Measurements from ENCODE around the gene INSL3. TPM values are rescaled to one million over a fixed set of nuclear protein-coding genes. Genes with fewer than 3 reads are reported as not detected.

INSL3 gene
- total and polyA plus RNA-seq, 4 donors = 0.22 TPM; not detected in 3

- Histone ChIP-seq H3K4me3 (ENCODE audit: low read depth in 1 of 3, low read length in 3 of 3) (no peak overlapping the region), H3K27me3 (ENCODE audit: control insufficient read depth in 4 of 4, insufficient read depth in 4 of 4, low read length in 3 of 4) (no peaks in the 10 kb centered on the region), H3K9me3 (ENCODE audit: control insufficient read depth in 4 of 4, low read length in 3 of 4) (no peaks in the 10 kb centered on the region), H3K36me3 (ENCODE audit: control insufficient read depth in 4 of 4, insufficient read depth in 3 of 4, low read depth in 1 of 4, low read length in 3 of 4) (peaks cover 17 to 31% (median 25%) of the 10 kb centered on the region in 4 donors), H3K27ac (ENCODE audit: low read depth in 1 of 2, low read length in 2 of 2) (no peak overlapping the region), H3K9ac (ENCODE audit: low read depth in 1 of 2, low read length in 2 of 2) (no peak overlapping the region), H3K4me1 (ENCODE audit: control insufficient read depth in 4 of 4, insufficient read depth in 4 of 4, low read length in 3 of 4) (peaks cover 3 to 18% (median 13%) of the 10 kb centered on the region in 4 donors)
- TF ChIP-seq FOXA2 (IDR thresholded peaks at IDR 0.05) = no peak
- DNase-seq (ENCODE audit: low spot score) = no peak
- 89% methylated on average over 31 of the region's 31 CpGs for WGBS
Measured at GRCh38 chr19:17862711-17863519, 41.6 kb upstream of the INSL3 start.

- H3K9me3 ChIP-seq (ENCODE audit: control insufficient read depth in 4 of 4, low read length in 3 of 4) = no peaks in the 10 kb centered on the region
- no peak for DNase-seq (ENCODE audit: low spot score)
- WGBS = 87% methylated on average over 23 of the region's 23 CpGs
- no peak overlapping the region for H3K27ac ChIP-seq (ENCODE audit: low read depth in 1 of 2, low read length in 2 of 2)
- H3K9ac ChIP-seq (ENCODE audit: low read depth in 1 of 2, low read length in 2 of 2) = no peak overlapping the region
- H3K4me3 ChIP-seq (ENCODE audit: low read depth in 1 of 3, low read length in 3 of 3) = no peak overlapping the region
- peaks cover 3 to 18% (median 13%) of the 10 kb centered on the region in 4 donors for H3K4me1 ChIP-seq (ENCODE audit: control insufficient read depth in 4 of 4, insufficient read depth in 4 of 4, low read length in 3 of 4)
- H3K36me3 ChIP-seq (ENCODE audit: control insufficient read depth in 4 of 4, insufficient read depth in 3 of 4, low read depth in 1 of 4, low read length in 3 of 4) = peaks cover 17 to 31% (median 25%) of the 10 kb centered on the region in 4 donors
- no peaks in the 10 kb centered on the region for H3K27me3 ChIP-seq (ENCODE audit: control insufficient read depth in 4 of 4, insufficient read depth in 4 of 4, low read length in 3 of 4)
- TF ChIP-seq REST (IDR thresholded peaks at IDR 0.05) (no peak), GABPA (IDR thresholded peaks at IDR 0.05 in 1 of 2, conservative IDR thresholded peaks at IDR 0.05 in 1 of 2) (no peak), MAX (IDR thresholded peaks at IDR 0.05) (no peak), SP1 (IDR thresholded peaks at IDR 0.05) (no peak), CTCF (IDR thresholded peaks at IDR 0.05; ENCODE audit: low read depth, low read length, missing input control) (no peak), NR2F2 (IDR thresholded peaks at IDR 0.05) (no peak), FOXA1 (IDR thresholded peaks at IDR 0.05) (no peak), RAD21 (IDR thresholded peaks at IDR 0.05) (no peak), FOXA2 (IDR thresholded peaks at IDR 0.05) (no peak), ZBTB33 (IDR thresholded peaks at IDR 0.05) (no peak), RXRA (IDR thresholded peaks at IDR 0.05) (no peak), JUND (IDR thresholded peaks at IDR 0.05) (no peak), EGR1 (IDR thresholded peaks at IDR 0.05; ENCODE audit: low read depth in 2 of 2) (no peak), TAF1 (conservative IDR thresholded peaks at IDR 0.05) (no peak), HNF4G (IDR thresholded peaks at IDR 0.05) (no peak), HNF4A (conservative IDR thresholded peaks at IDR 0.05) (no peak)
Measured at GRCh38 chr19:17861542-17862402, 40.5 kb upstream of the INSL3 start.

Data from liver (tissue), 9 donors.